GM12892 (cell line): Measurements from ENCODE around the gene SCP2D1.

Experiments used
- POLR2A ChIP-seq: IDR thresholded peaks from 2 replicates; pipeline ENCODE4 v1.6.1; 2011; ENCODE audit warnings: low read depth, low read length, control low read depth
- POLR2AphosphoS5 ChIP-seq: IDR thresholded peaks from 2 replicates; pipeline ENCODE4 v1.6.1; 2011; ENCODE audit warnings: low read depth, low read length, control low read depth
- TAF1 ChIP-seq: IDR thresholded peaks from 2 replicates; pipeline ENCODE4 v1.6.1; 2011; ENCODE audit warnings: low read depth, mild to moderate bottlenecking, control low read depth, low read length, borderline replicate concordance

DNA sequence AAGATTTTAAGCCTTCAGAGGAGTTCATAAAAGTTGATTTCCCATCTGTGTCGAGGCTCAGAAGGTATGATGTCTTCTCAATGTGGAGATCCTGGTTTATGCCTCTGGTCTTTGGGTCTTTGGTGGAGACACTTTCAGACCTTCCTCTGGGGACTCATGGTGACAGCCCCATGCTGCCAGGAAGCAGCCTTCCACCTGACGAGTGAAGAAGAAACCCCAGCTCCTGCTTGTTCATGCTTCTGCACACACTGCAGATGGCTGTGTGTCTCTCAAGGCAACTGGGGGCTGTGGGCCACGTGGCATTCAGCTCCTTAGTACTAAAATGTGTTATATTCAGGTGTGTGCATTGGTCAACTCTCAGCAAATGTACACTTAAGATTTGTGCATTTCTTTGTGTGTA is 4.9 kb upstream of the SCP2D1 start:
- TF ChIP-seq POLR2A (no peak), POLR2AphosphoS5 (no peak), TAF1 (no peak)
